ENCODE data around the gene PHIP. TPM values are rescaled to one million over a fixed set of nuclear protein-coding genes. Genes with fewer than 3 reads are reported as not detected.
"Not testable (repeated sequence)": the region's sequence is repeated elsewhere in the genome, so short reads cannot be mapped to it uniquely, and the experiment has no call there.

Gene PHIP
- total RNA-seq, 3 donors from 2014 or later = 19.3 to 34.2 (median 22.6) TPM

GRCh38 chr6:78942446-78942845, 135.6 kb downstream of the PHIP start:
- TF ChIP-seq, protein P1, sequence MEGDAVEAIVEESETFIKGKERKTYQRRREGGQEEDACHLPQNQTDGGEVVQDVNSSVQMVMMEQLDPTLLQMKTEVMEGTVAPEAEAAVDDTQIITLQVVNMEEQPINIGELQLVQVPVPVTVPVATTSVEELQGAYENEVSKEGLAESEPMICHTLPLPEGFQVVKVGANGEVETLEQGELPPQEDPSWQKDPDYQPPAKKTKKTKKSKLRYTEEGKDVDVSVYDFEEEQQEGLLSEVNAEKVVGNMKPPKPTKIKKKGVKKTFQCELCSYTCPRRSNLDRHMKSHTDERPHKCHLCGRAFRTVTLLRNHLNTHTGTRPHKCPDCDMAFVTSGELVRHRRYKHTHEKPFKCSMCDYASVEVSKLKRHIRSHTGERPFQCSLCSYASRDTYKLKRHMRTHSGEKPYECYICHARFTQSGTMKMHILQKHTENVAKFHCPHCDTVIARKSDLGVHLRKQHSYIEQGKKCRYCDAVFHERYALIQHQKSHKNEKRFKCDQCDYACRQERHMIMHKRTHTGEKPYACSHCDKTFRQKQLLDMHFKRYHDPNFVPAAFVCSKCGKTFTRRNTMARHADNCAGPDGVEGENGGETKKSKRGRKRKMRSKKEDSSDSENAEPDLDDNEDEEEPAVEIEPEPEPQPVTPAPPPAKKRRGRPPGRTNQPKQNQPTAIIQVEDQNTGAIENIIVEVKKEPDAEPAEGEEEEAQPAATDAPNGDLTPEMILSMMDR (IDR thresholded peaks at IDR 0.05) = no peak
- H3K36me3 ChIP-seq (ENCODE audit: low read depth) = peaks cover 7% of the 10 kb centered on the region
- ATAC-seq = no peak
- no peak overlapping the region for H3K4me3 ChIP-seq
- H3K9me3 ChIP-seq = no peaks in the 10 kb centered on the region
- no peaks in the 10 kb centered on the region for H3K4me1 ChIP-seq (ENCODE audit: low read depth)
- intact Hi-C loops (cut with DNase I, micrococcal nuclease) = no loop called here
- DNase-seq = no peak

DNA sequence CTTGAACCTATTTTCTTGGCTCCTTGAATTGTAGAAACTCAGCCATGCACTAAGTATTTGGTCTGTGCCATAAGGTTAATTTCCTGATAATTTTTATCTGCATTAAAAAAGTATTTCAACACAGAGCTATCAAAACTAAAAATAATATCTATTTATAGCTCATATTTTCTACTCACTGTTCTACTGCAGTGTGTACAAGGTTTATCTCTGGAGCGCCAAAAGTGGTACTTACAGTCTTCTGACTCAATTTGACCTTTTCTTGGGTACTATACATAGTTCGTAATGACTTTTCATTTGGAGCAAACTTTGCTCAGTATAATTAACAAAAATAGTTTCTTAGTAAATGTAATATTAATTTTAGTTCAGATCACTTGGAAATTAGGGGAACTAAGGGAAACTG, 141.5 kb downstream of the PHIP start:
- Histone ChIP-seq H3K4me1 (ENCODE audit: low read depth) (no peaks in the 10 kb centered on the region), H3K9me3 (peaks cover 9% of the 10 kb centered on the region), H3K4me3 (no peak overlapping the region), H3K36me3 (ENCODE audit: low read depth) (no peaks in the 10 kb centered on the region)
- intact Hi-C loops (cut with DNase I, micrococcal nuclease) = no loop called here
- ATAC-seq (no peak), DNase-seq (no peak)
- TF ChIP-seq, protein P1 (IDR thresholded peaks at IDR 0.05) = no peak

- Histone ChIP-seq H3K9me3 (peaks cover 9% of the 10 kb centered on the region), H3K4me1 (ENCODE audit: low read depth) (no peaks in the 10 kb centered on the region), H3K36me3 (ENCODE audit: low read depth) (no peaks in the 10 kb centered on the region), H3K4me3 (no peak overlapping the region)
- TF ChIP-seq, protein P1 (IDR thresholded peaks at IDR 0.05) = no peak
- no peak for ATAC-seq
- no peak for DNase-seq
- intact Hi-C loops (cut with DNase I, micrococcal nuclease) = no loop called here
These were observed 142.5 kb downstream of the PHIP start for GRCh38 chr6:78935553-78935952.

DNA sequence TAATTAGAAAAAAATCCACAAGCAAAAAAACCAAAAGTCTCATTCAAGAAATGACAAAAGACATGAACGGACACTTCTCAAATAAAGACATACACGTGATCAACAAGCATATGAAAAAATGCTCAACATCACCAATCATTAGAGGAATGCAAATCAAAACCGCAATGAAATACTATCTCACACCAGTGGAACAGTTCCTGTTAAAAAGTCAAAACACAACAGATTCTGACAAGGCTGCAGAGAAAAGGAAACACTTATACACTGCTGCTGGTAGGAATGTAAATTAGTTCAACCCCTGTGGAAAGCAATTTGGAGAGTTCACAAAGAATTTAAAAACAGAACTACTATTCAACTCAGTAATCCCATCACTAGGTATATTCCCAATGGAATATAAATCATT, 152.7 kb downstream of the PHIP start:
- DNase-seq = no peak
- Histone ChIP-seq H3K36me3 (ENCODE audit: low read depth) (no peaks in the 10 kb centered on the region), H3K4me1 (ENCODE audit: low read depth) (no peaks in the 10 kb centered on the region), H3K9me3 (peaks cover 16% of the 10 kb centered on the region), H3K4me3 (no peak overlapping the region)
- TF ChIP-seq, protein P1 (IDR thresholded peaks at IDR 0.05) = no peak
- no peak for ATAC-seq
- intact Hi-C loops (cut with DNase I, micrococcal nuclease) = no loop called here

DNA sequence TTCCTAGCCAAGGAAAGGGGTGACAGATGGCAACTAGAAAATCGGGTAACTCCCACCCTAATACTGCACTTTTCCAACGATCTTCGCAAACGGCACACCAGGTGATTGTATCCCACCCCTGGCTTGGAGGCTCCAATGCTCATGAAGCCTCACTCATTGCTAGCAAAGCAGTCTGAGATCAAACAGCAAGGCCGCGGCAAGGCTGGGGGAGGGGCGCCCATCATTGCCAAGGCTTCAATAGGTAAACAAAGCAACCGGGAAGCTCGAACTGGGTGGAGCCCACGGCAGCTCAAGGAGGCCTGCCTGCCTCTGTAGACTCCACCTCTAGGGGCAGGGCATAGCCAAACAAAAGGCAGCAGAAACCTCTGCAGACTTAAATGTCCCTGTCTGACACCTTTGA, 156.9 kb downstream of the PHIP start:
- H3K4me1 ChIP-seq (ENCODE audit: low read depth); intact Hi-C loops (cut with DNase I, micrococcal nuclease); DNase-seq; H3K4me3 ChIP-seq; H3K36me3 ChIP-seq (ENCODE audit: low read depth); ATAC-seq: not testable (repeated sequence)
- H3K9me3 ChIP-seq = peaks cover 27% of the 10 kb centered on the region

- Histone ChIP-seq H3K9me3 (peaks cover 27% of the 10 kb centered on the region), H3K4me1 (ENCODE audit: low read depth) (no peaks in the 10 kb centered on the region), H3K4me3 (no peak overlapping the region), H3K36me3 (ENCODE audit: low read depth) (no peaks in the 10 kb centered on the region)
- ATAC-seq = no peak
- TF ChIP-seq, protein P1 (IDR thresholded peaks at IDR 0.05) = no peak
- intact Hi-C loops (cut with DNase I, micrococcal nuclease) = no loop called here
- DNase-seq = no peak
These were observed 160.3 kb downstream of the PHIP start for GRCh38 chr6:78917788-78918187.

Measured in mucosa of descending colon (tissue), 3 donors.